ENCODE data around the gene FBXW9. TPM values are rescaled to one million over a fixed set of nuclear protein-coding genes. Genes with fewer than 3 reads are reported as not detected.

FBXW9 gene
- polyA plus RNA-seq, 3 donors = 4.4 to 7.2 (median 5.1) TPM

- peaks cover 72% of the 10 kb centered on the region for H3K79me2 ChIP-seq (ENCODE audit: insufficient read depth, low read length)
- H3K36me3 Mint-ChIP-seq = peaks cover 22 to 40% of the 10 kb centered on the region in 2 donors
- peaks cover 42% of the 10 kb centered on the region for H3K4me1 Mint-ChIP-seq
- intact Hi-C loops (cut with micrococcal nuclease) = loop anchor here (5.0 to 10.0 kb wide), 4 partner anchors 52 to 502 kb away; partner anchors contain the start of genes ZNF490 (in 2 of the 2), ZNF791 (in 2 of the 2), JUNB (in 1 of the 2) and ZNF136 (in 1 of the 2)
- H3K27me3 Mint-ChIP-seq (ENCODE audit: low read depth in 3 of 3) = peaks cover 0 to 3% (median 2%) of the 10 kb centered on the region in 3 donors
- H2AFZ ChIP-seq (ENCODE audit: insufficient read depth, low read depth, low read length, poor library complexity, severe bottlenecking) = peak within 1 kb of the TSS; percentile 85
- peaks cover 49 to 61% of the 10 kb centered on the region in 2 donors for H3K4me1 ChIP-seq (ENCODE audit: control insufficient read depth in 1 of 2, insufficient read depth in 2 of 2, low read length in 2 of 2)
- peak within 1 kb of the TSS; percentile 95 for H3K9ac ChIP-seq (ENCODE audit: insufficient read depth, low read length, poor library complexity, severe bottlenecking)
- H3K27ac ChIP-seq (ENCODE audit: low read depth in 1 of 2, low read length in 2 of 2) = peak within 1 kb of the TSS; percentile 76 to 100
- peak within 1 kb of the TSS; percentile 94 to 100 (median 97) for H3K27ac Mint-ChIP-seq
- peak within 1 kb of the TSS; percentile 77 for H3K4me2 ChIP-seq (replicated peaks; ENCODE audit: extremely low read depth, low read length, poor library complexity, severe bottlenecking)
- H3K9me3 Mint-ChIP-seq = no peaks in the 10 kb centered on the region
- H3K36me3 ChIP-seq (replicated peaks in 1 of 2; ENCODE audit: control insufficient read depth in 1 of 2, insufficient read depth in 2 of 2, low read length in 2 of 2) = peaks cover 32 to 34% of the 10 kb centered on the region in 2 donors
- H3K27me3 ChIP-seq (ENCODE audit: control insufficient read depth in 2 of 2, insufficient read depth in 2 of 2, low read length in 2 of 2) = no peaks in the 10 kb centered on the region
- peak within 1 kb of the TSS; percentile 93 to 98 (median 96) for H3K4me3 ChIP-seq (replicated peaks in 1 of 3; ENCODE audit: low read depth in 2 of 3, low read length in 3 of 3)
- peak; percentile 76 to 84 (median 78) for DNase-seq
- WGBS (ENCODE audit: insufficient coverage) = under 1% methylated on average over 46 of the region's 46 CpGs
- H4K20me1 ChIP-seq (ENCODE audit: insufficient read depth, low read length) = peaks cover 39% of the 10 kb centered on the region
- no peaks in the 10 kb centered on the region for H3K9me3 ChIP-seq (replicated peaks in 1 of 2; ENCODE audit: control insufficient read depth in 1 of 2, insufficient read depth in 1 of 2, low read length in 2 of 2)
- peak within 1 kb of the TSS; percentile 95 to 98 for H3K4me3 Mint-ChIP-seq
- TF ChIP-seq CTCF (IDR thresholded peaks at IDR 0.05) = no peak
Observed at GRCh38 chr19:12666265-12667048, 30.0 kb downstream of the FBXW9 start, which contains the start of the genes MAN2B1 and WDR83. TSS of gene MAN2B1 (minus strand) at chr19:12666742. CDS start at chr19:12666701, 41 bp downstream. TSS of gene WDR83 (plus strand) at chr19:12666807. CDS start at chr19:12669791, 2,984 bp downstream.

GRCh38 chr19:12665671-12666264, 30.7 kb downstream of the FBXW9 start:
- intact Hi-C loops (cut with micrococcal nuclease) = loop anchor here (2.0 to 10.0 kb wide), 5 partner anchors 15 to 501 kb away; partner anchors contain the start of genes ZNF490 (in 2 of the 2), ZNF791 (in 2 of the 2), DHPS (in 1 of the 2) and JUNB (in 1 of the 2)

More at GRCh38 chr19:12665671-12666264, 30.7 kb downstream of the FBXW9 start:
- H3K36me3 Mint-ChIP-seq = peaks cover 29 to 47% of the 10 kb centered on the region in 2 donors
- no peak for TF ChIP-seq CTCF (IDR thresholded peaks at IDR 0.05)
- H3K9me3 ChIP-seq (replicated peaks in 1 of 2; ENCODE audit: control insufficient read depth in 1 of 2, insufficient read depth in 1 of 2, low read length in 2 of 2) = no peaks in the 10 kb centered on the region
- WGBS (ENCODE audit: insufficient coverage) = no CpG with 5 or more reads among the region's 12 CpGs
- no peaks in the 10 kb centered on the region for H3K27me3 ChIP-seq (ENCODE audit: control insufficient read depth in 2 of 2, insufficient read depth in 2 of 2, low read length in 2 of 2)
- H3K4me3 Mint-ChIP-seq = peak overlapping the region; percentile 95 to 98
- peak overlapping the region; percentile 94 to 98 (median 96) for H3K27ac Mint-ChIP-seq
- peaks cover 39 to 41% of the 10 kb centered on the region in 2 donors for H3K36me3 ChIP-seq (replicated peaks in 1 of 2; ENCODE audit: control insufficient read depth in 1 of 2, insufficient read depth in 2 of 2, low read length in 2 of 2)
- H3K79me2 ChIP-seq (ENCODE audit: insufficient read depth, low read length) = peaks cover 74% of the 10 kb centered on the region
- no peaks in the 10 kb centered on the region for H3K9me3 Mint-ChIP-seq
- peaks cover 0 to 3% (median 2%) of the 10 kb centered on the region in 3 donors for H3K27me3 Mint-ChIP-seq (ENCODE audit: low read depth in 3 of 3)
- peak overlapping the region; percentile 95 for H3K9ac ChIP-seq (ENCODE audit: insufficient read depth, low read length, poor library complexity, severe bottlenecking)
- peak overlapping the region; percentile 93 to 98 (median 96) for H3K4me3 ChIP-seq (replicated peaks in 1 of 3; ENCODE audit: low read depth in 2 of 3, low read length in 3 of 3)
- H3K4me1 Mint-ChIP-seq = peaks cover 42% of the 10 kb centered on the region
- H4K20me1 ChIP-seq (ENCODE audit: insufficient read depth, low read length) = peaks cover 46% of the 10 kb centered on the region
- peaks cover 49 to 60% of the 10 kb centered on the region in 2 donors for H3K4me1 ChIP-seq (ENCODE audit: control insufficient read depth in 1 of 2, insufficient read depth in 2 of 2, low read length in 2 of 2)
- no peak overlapping the region for H2AFZ ChIP-seq (ENCODE audit: insufficient read depth, low read depth, low read length, poor library complexity, severe bottlenecking)
- DNase-seq = peak; percentile 24 to 67 (median 40)
- peak overlapping the region; percentile 76 to 96 for H3K27ac ChIP-seq (ENCODE audit: low read depth in 1 of 2, low read length in 2 of 2)
- peak overlapping the region; percentile 77 for H3K4me2 ChIP-seq (replicated peaks; ENCODE audit: extremely low read depth, low read length, poor library complexity, severe bottlenecking)

Data from CD14-positive monocyte (primary cell).